Measurements from ENCODE around the gene TSKS. TPM values are rescaled to one million over a fixed set of nuclear protein-coding genes. Genes with fewer than 3 reads are reported as not detected.
A peak's percentile ranks its signal among the peaks of the same experiment; 100 is the strongest.

Gene TSKS
- total RNA-seq, 1 donor from 2014 or later, result 1.2 TPM

- H3K27me3 ChIP-seq, result no peaks in the 10 kb centered on the region
- H3K27ac ChIP-seq, result peak overlapping the region; percentile 69
- DNase-seq (ENCODE audit: extremely low spot score in 2 of 2), result no peak
- TF ChIP-seq POLR2AphosphoS5 (IDR thresholded peaks at IDR 0.05; ENCODE audit: insufficient read depth in 1 of 2, low read depth in 1 of 2) (no peak), POLR2A (IDR thresholded peaks at IDR 0.05) (no peak), CTCF (IDR thresholded peaks at IDR 0.05) (no peak)
- H3K4me1 ChIP-seq, result peaks cover 7% of the 10 kb centered on the region
- no peaks in the 10 kb centered on the region for H3K36me3 ChIP-seq
- no peaks in the 10 kb centered on the region for H3K9me3 ChIP-seq
- H3K4me3 ChIP-seq, result no peak overlapping the region
- intact Hi-C loops (cut with DNase I), result no loop called here
Measured at GRCh38 chr19:49761625-49762311, 1.3 kb downstream of the TSKS start.

DNA sequence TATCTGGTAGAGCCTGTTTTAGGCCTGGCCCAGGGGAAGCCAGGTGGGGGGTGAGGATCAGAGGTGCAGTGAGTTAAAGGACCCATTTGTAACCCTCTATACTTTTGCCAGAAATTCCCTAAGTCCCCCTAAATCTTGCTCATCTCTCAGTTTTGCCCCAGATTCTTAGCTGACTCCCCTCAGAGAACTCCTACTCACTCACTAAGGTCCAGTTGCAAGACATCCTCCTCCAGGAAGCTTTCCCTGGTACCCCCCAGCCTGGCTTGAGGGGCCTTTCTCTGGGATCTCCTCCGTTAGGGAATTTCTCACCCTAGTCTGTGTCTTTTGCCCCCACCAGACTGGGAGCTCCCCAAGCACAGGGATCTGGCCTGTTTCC is 1.9 kb downstream of the TSKS start:
- peaks cover 7% of the 10 kb centered on the region for H3K4me1 ChIP-seq
- H3K9me3 ChIP-seq, result peaks cover under 1% of the 10 kb centered on the region
- DNase-seq (ENCODE audit: extremely low spot score in 2 of 2), result no peak
- no peaks in the 10 kb centered on the region for H3K27me3 ChIP-seq
- no peak overlapping the region for H3K4me3 ChIP-seq
- H3K36me3 ChIP-seq, result no peaks in the 10 kb centered on the region
- TF ChIP-seq POLR2AphosphoS5 (IDR thresholded peaks at IDR 0.05; ENCODE audit: insufficient read depth in 1 of 2, low read depth in 1 of 2) (no peak), CTCF (IDR thresholded peaks at IDR 0.05) (no peak), POLR2A (IDR thresholded peaks at IDR 0.05) (no peak)
- peak overlapping the region; percentile 69 for H3K27ac ChIP-seq
- intact Hi-C loops (cut with DNase I), result no loop called here

DNA sequence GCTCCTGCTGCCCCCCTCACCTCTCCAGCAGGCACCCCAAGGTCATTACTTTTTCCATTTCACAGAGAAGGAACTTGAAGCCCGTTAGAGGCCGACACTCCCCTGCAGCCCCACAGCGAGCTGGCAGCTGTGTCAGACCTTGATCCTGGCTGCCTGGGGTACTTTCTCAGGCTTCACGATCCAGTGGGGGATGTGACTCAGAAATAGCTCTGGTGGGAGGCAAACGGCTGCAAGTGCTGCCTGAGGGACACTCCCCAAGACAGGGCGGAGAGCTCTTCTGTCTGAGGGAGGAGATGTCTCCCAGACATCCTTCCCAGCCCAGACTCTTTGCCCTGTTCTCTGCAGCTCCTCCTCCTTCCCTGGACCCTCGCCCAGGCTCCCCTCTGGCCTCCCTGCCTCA is 4.8 kb downstream of the TSKS start:
- Histone ChIP-seq H3K4me3 (no peak overlapping the region), H3K36me3 (no peaks in the 10 kb centered on the region), H3K9me3 (peaks cover 4% of the 10 kb centered on the region), H3K27ac (no peak overlapping the region), H3K4me1 (no peaks in the 10 kb centered on the region), H3K27me3 (no peaks in the 10 kb centered on the region)
- no peak for DNase-seq (ENCODE audit: extremely low spot score in 2 of 2)
- intact Hi-C loops (cut with DNase I), result loop anchor here (10.0 kb wide), 1 partner anchor 97 kb away; the partner anchor contains the start of gene PTOV1
- TF ChIP-seq POLR2A (IDR thresholded peaks at IDR 0.05), result no peak
- TF ChIP-seq POLR2AphosphoS5 (IDR thresholded peaks at IDR 0.05; ENCODE audit: insufficient read depth in 1 of 2, low read depth in 1 of 2), result no peak
- TF ChIP-seq CTCF (IDR thresholded peaks at IDR 0.05), result no peak

DNA sequence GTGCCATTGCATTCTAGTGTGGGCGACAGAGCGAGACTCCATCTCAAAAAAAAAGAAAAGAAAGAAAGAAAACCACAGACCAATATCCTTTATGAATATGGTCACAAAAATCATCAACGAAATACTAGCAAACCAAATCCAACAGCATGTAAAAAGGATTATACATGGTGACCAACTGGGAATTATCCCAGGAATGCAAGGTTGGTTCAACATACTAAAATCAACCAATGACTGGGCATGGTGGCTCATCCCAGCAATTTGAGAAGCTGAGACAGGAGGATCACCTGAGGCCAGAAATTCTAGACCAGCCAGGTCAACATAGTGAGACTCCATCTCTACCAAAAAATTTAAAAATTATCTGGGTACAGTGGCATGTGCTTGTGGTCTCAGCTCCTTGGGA is 7.2 kb downstream of the TSKS start:
- Histone ChIP-seq H3K9me3 (peaks cover 4% of the 10 kb centered on the region), H3K27me3 (no peaks in the 10 kb centered on the region), H3K4me3 (no peak overlapping the region), H3K27ac (no peak overlapping the region), H3K36me3 (no peaks in the 10 kb centered on the region), H3K4me1 (no peaks in the 10 kb centered on the region)
- intact Hi-C loops (cut with DNase I), result loop anchor here (10.0 kb wide), 1 partner anchor 99 kb away; the partner anchor contains the start of gene PTOV1
- TF ChIP-seq POLR2A (IDR thresholded peaks at IDR 0.05) (no peak), CTCF (IDR thresholded peaks at IDR 0.05) (no peak), POLR2AphosphoS5 (IDR thresholded peaks at IDR 0.05; ENCODE audit: insufficient read depth in 1 of 2, low read depth in 1 of 2) (no peak)
- no peak for DNase-seq (ENCODE audit: extremely low spot score in 2 of 2)

DNA sequence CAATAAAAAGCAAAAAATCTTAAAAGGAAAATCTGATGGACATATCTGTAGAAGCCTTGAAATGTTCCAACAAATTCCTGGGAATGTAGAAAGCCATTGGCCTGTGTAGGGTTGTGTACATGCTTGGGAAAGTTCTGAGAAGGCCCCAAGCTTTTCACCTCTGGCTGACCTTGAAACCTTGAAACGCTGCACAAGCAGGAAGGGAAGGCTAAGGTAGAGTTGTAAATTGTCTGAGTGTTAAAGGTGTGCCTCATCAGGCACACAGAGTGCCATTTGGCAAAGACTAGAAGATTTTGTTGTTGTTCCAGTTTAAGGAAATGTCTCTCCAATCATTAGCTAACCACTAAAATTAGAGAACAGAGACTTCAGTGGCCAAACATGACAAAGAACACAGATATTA is 10.4 kb downstream of the TSKS start:
- Histone ChIP-seq H3K27me3 (no peaks in the 10 kb centered on the region), H3K9me3 (peaks cover 4% of the 10 kb centered on the region), H3K27ac (no peak overlapping the region), H3K36me3 (no peaks in the 10 kb centered on the region), H3K4me1 (no peaks in the 10 kb centered on the region), H3K4me3 (no peak overlapping the region)
- intact Hi-C loops (cut with DNase I), result loop anchor here (10.0 kb wide), 1 partner anchor 102 kb away; the partner anchor contains the start of gene PTOV1
- TF ChIP-seq POLR2AphosphoS5 (IDR thresholded peaks at IDR 0.05; ENCODE audit: insufficient read depth in 1 of 2, low read depth in 1 of 2) (no peak), POLR2A (IDR thresholded peaks at IDR 0.05) (no peak), CTCF (IDR thresholded peaks at IDR 0.05) (no peak)
- no peak for DNase-seq (ENCODE audit: extremely low spot score in 2 of 2)

All from vagina (tissue), 2 donors.